ENCODE results near the gene DNASE2.

DNA sequence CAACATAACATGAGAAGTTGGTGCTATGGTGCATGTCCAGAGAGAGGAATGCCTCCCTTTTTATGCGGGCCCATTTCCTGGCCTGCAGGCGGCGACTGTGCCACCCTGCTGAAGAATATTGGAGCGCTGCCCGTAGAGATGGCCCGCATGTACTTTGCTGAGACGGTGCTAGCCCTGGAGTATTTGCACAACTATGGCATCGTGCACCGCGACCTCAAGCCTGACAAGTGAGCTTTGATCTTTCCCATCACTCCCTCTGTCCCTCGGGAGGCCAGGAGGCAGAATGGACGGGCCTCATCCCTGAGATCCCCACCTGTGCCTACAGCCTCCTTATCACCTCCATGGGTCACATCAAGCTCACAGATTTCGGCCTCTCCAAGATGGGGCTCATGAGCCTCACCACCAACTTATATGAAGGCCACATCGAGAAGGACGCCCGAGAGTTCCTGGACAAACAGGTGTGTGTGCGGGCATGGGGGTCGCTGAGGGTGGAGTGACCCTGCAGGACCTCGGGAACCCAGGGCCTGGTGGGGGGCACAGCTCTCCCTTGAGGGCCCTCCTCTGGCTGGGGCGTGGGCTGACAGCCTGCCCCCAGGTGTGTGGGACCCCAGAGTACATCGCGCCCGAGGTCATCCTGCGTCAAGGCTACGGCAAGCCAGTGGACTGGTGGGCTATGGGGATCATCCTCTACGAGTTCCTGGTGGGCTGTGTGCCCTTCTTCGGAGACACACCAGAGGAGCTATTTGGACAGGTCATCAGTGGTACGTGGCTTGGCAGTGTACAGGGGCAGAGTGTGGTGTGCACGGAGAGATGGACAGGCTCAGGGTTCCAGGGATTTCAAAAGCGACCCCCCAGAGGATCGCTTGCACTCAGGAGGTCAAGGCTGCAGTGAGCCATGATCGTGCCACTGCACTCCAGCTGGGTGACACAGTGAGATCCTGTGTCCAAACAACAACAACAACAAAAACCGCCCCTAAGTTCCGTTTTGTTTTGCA is 16.2 kb downstream of the DNASE2 start:
- TF ChIP-seq, protein P1, sequence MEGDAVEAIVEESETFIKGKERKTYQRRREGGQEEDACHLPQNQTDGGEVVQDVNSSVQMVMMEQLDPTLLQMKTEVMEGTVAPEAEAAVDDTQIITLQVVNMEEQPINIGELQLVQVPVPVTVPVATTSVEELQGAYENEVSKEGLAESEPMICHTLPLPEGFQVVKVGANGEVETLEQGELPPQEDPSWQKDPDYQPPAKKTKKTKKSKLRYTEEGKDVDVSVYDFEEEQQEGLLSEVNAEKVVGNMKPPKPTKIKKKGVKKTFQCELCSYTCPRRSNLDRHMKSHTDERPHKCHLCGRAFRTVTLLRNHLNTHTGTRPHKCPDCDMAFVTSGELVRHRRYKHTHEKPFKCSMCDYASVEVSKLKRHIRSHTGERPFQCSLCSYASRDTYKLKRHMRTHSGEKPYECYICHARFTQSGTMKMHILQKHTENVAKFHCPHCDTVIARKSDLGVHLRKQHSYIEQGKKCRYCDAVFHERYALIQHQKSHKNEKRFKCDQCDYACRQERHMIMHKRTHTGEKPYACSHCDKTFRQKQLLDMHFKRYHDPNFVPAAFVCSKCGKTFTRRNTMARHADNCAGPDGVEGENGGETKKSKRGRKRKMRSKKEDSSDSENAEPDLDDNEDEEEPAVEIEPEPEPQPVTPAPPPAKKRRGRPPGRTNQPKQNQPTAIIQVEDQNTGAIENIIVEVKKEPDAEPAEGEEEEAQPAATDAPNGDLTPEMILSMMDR (optimal IDR thresholded peaks at IDR 0.05 in 1 of 3, IDR thresholded peaks at IDR 0.05 in 1 of 3, conservative IDR thresholded peaks at IDR 0.05 in 1 of 3; ENCODE audit: extremely low read depth in 1 of 3, insufficient read depth in 2 of 3, low read length in 3 of 3) = no peak
- TF ChIP-seq EZH2 (IDR thresholded peaks at IDR 0.05; ENCODE audit: low read length) = no peak
